ENCODE results near the gene PCDH9. TPM values are rescaled to one million over a fixed set of nuclear protein-coding genes. Genes with fewer than 3 reads are reported as not detected.
"Not testable (repeated sequence)": the region's sequence is repeated elsewhere in the genome, so short reads cannot be mapped to it uniquely, and the experiment has no call there.

The PCDH9 gene
- total RNA-seq, 1 experiment from 2014 or later = 10.1 TPM

DNA sequence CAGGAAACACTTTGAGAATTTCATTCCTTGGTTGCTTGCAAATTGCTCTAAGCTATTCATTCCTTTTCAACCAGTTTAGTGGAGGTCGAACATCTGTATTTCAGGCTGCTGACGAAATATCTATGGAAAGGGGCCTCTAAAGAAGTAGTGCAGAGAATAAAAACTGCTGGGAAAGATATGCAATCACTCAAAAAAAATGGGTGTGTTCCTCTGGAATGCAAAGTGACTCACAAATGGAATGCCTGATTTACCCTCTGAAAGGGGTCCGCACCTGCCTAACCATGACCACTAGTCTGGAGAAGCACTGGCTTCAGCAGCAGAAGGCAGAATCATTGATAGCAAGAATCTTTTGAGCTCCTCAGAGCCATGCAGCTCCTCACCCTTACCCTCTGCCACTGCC, 129.4 kb downstream of the PCDH9 start:
- no peak for TF ChIP-seq CTCF (IDR thresholded peaks at IDR 0.05; ENCODE audit: unreplicated experiment)
- ChIA-PET POLR2A (interaction anchor here (1.3 kb wide), 1 partner anchor 19 kb away, joined by 5 read pairs; no protein-coding TSS in a partner anchor), CTCF (no interaction called here)
- Mint-ChIP-seq H3K27me3 (ENCODE audit: insufficient read depth, unreplicated experiment) (no peaks in the 10 kb centered on the region), H3K9me3 (ENCODE audit: unreplicated experiment) (no peaks in the 10 kb centered on the region), H3K4me3 (ENCODE audit: unreplicated experiment) (peak overlapping the region; percentile 3), H3K27ac (ENCODE audit: low read depth, unreplicated experiment) (peak overlapping the region; percentile 78), H3K36me3 (ENCODE audit: insufficient read depth, unreplicated experiment) (no peaks in the 10 kb centered on the region), H3K4me1 (ENCODE audit: insufficient read depth, unreplicated experiment) (peaks cover 24% of the 10 kb centered on the region)
- peak; percentile 23 for DNase-seq (ENCODE audit: unreplicated experiment)
- no TSS peak for BruUV-seq (replicated peaks)
- intact Hi-C loops (cut with micrococcal nuclease) = loop anchor here (5.0 kb wide), 1 partner anchor 122 kb away; no protein-coding TSS in a partner anchor

GRCh38 chr13:67099494-67099893, 130.6 kb downstream of the PCDH9 start:
- TF ChIP-seq CTCF (IDR thresholded peaks at IDR 0.05; ENCODE audit: unreplicated experiment) = no peak
- CTCF ChIA-PET = interaction anchor here (0.6 kb wide), 1 partner anchor 1903 kb away, joined by 3 read pairs; no protein-coding TSS in a partner anchor
- Mint-ChIP-seq H3K36me3 (ENCODE audit: insufficient read depth, unreplicated experiment) (no peaks in the 10 kb centered on the region), H3K27ac (ENCODE audit: low read depth, unreplicated experiment) (no peak overlapping the region), H3K4me3 (ENCODE audit: unreplicated experiment) (no peak overlapping the region), H3K27me3 (ENCODE audit: insufficient read depth, unreplicated experiment) (no peaks in the 10 kb centered on the region), H3K4me1 (ENCODE audit: insufficient read depth, unreplicated experiment) (peaks cover 24% of the 10 kb centered on the region), H3K9me3 (ENCODE audit: unreplicated experiment) (no peaks in the 10 kb centered on the region)
- intact Hi-C loops (cut with micrococcal nuclease) = no loop called here
- no TSS peak for BruUV-seq (replicated peaks)
- POLR2A ChIA-PET = no interaction called here
- DNase-seq (ENCODE audit: unreplicated experiment) = no peak

GRCh38 chr13:67097892-67098452, 132.2 kb downstream of the PCDH9 start:
- intact Hi-C loops (cut with micrococcal nuclease) = no loop called here
- CTCF ChIA-PET = no interaction called here
- BruUV-seq (replicated peaks) = no TSS peak
- DNase-seq (ENCODE audit: unreplicated experiment) = no peak
- no peaks in the 10 kb centered on the region for H3K27me3 Mint-ChIP-seq (ENCODE audit: insufficient read depth, unreplicated experiment)
- no peak overlapping the region for H3K4me3 Mint-ChIP-seq (ENCODE audit: unreplicated experiment)
- H3K27ac Mint-ChIP-seq (ENCODE audit: low read depth, unreplicated experiment) = no peak overlapping the region
- H3K9me3 Mint-ChIP-seq (ENCODE audit: unreplicated experiment) = no peaks in the 10 kb centered on the region
- POLR2A ChIA-PET = interaction anchor here (0.5 to 0.6 kb wide), 2 partner anchors 27 to 1102 kb away, joined by 3 read pairs; no protein-coding TSS in a partner anchor
- peaks cover 24% of the 10 kb centered on the region for H3K4me1 Mint-ChIP-seq (ENCODE audit: insufficient read depth, unreplicated experiment)
- TF ChIP-seq CTCF (IDR thresholded peaks at IDR 0.05; ENCODE audit: unreplicated experiment) = no peak
- H3K36me3 Mint-ChIP-seq (ENCODE audit: insufficient read depth, unreplicated experiment) = no peaks in the 10 kb centered on the region

GRCh38 chr13:67096893-67097292, 133.2 kb downstream of the PCDH9 start:
- DNase-seq (ENCODE audit: unreplicated experiment); CTCF ChIA-PET; BruUV-seq (replicated peaks); H3K4me3 Mint-ChIP-seq (ENCODE audit: unreplicated experiment); H3K27ac Mint-ChIP-seq (ENCODE audit: low read depth, unreplicated experiment); H3K9me3 Mint-ChIP-seq (ENCODE audit: unreplicated experiment); intact Hi-C loops (cut with micrococcal nuclease); H3K27me3 Mint-ChIP-seq (ENCODE audit: insufficient read depth, unreplicated experiment); H3K36me3 Mint-ChIP-seq (ENCODE audit: insufficient read depth, unreplicated experiment): not testable (repeated sequence)
- POLR2A ChIA-PET = interaction anchor here (0.7 kb wide), 1 partner anchor 100 kb away, joined by 3 read pairs; no protein-coding TSS in a partner anchor
- H3K4me1 Mint-ChIP-seq (ENCODE audit: insufficient read depth, unreplicated experiment) = peaks cover 18% of the 10 kb centered on the region

Data from MCF 10A (cell line).